Prostate gland (tissue), 2 donors: ENCODE results near the gene SLC16A14. TPM values are rescaled to one million over a fixed set of nuclear protein-coding genes. Genes with fewer than 3 reads are reported as not detected.
"Not testable (repeated sequence)": the region's sequence is repeated elsewhere in the genome, so short reads cannot be mapped to it uniquely, and the experiment has no call there.

ENCODE experiments used
- DNase-seq: peaks from one replicate; pipeline ENCODE4 v3.0.0-alpha.2; 2019; ENCODE audit warnings: low spot score
- H3K27ac ChIP-seq, 2 donors: fragments of 200-600 bp; sonication (generic); 2 replicates each; pipeline ENCODE4 v1.5.1; 2017 to 2019
- H3K27me3 ChIP-seq: fragments of 200-600 bp; sonication (generic); replicated peaks from 2 replicates; pipeline ENCODE4 v1.5.1; 2019; ENCODE audit not compliant: insufficient read depth
- H3K36me3 ChIP-seq, 2 donors: fragments of 200-600 bp; sonication (generic); 1 replicate in 1 of 2; 2 replicates in 1 of 2; pipeline versions ENCODE4 v1.5.1 to v1.8.1; 2017 to 2019
- H3K4me1 ChIP-seq: fragments of 200-600 bp; sonication (generic); replicated peaks from 2 replicates; pipeline ENCODE4 v1.5.1; 2019
- H3K4me3 ChIP-seq, 2 donors: fragments of 200-600 bp; sonication (generic); 2 replicates each; pipeline ENCODE4 v1.5.1; 2017 to 2019
- H3K9me3 ChIP-seq: fragments of 200-600 bp; sonication (generic); 2 replicates; pipeline ENCODE4 v1.5.1; 2017
- POLR2A ChIP-seq: fragments of 450-650 bp; IDR thresholded peaks from one replicate; pipeline ENCODE4 v1.6.1; 2016; ENCODE audit warnings: antibody characterized with exemption, mild to moderate bottlenecking
- POLR2AphosphoS5 ChIP-seq: sonication (generic); formaldehyde crosslinking; IDR thresholded peaks from one replicate; pipeline ENCODE4 v1.6.1; 2017; ENCODE audit warnings: antibody characterized with exemption
- WGBS: methylation state at CpG from one replicate; pipeline ENCODE4 v1.1.5; 2018; 5-methylcytosine and 5-hydroxymethylcytosine counted together
- intact Hi-C: fragments of 100-400 bp; cut with DNase I; formaldehyde crosslinking; loops from one replicate; pipeline ENCODE4 v1.14.2; 2022
- total RNA-seq, 2 donors: library from RNA; depleted of rRNA; stranded (reverse); fragments of >200 nt; gene quantifications; one replicate each; pipeline ENCODE4 v1.1.0, GENCODE V29; 2016
- TF ChIP-seq, protein P1 (sequence below), 4 experiments: fragments of 200-600 bp in 2 of 4; fragments of 450-650 bp in 2 of 4; sonication (generic) in 2 of 4; IDR thresholded peaks; 1 replicate in 3 of 4; 2 replicates in 1 of 4; pipeline ENCODE4 v1.5.1; 2016 to 2019; ENCODE audit warnings: antibody characterized with exemption in 4 of 4, mild to moderate bottlenecking in 2 of 4, moderate library complexity in 2 of 4

SLC16A14 gene, protein sequence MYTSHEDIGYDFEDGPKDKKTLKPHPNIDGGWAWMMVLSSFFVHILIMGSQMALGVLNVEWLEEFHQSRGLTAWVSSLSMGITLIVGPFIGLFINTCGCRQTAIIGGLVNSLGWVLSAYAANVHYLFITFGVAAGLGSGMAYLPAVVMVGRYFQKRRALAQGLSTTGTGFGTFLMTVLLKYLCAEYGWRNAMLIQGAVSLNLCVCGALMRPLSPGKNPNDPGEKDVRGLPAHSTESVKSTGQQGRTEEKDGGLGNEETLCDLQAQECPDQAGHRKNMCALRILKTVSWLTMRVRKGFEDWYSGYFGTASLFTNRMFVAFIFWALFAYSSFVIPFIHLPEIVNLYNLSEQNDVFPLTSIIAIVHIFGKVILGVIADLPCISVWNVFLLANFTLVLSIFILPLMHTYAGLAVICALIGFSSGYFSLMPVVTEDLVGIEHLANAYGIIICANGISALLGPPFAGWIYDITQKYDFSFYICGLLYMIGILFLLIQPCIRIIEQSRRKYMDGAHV
- 10 to 100 TPM in 1 of 2 donors, 1 to 10 TPM in 1; 3.2 to 14.7 TPM for total RNA-seq

DNA sequence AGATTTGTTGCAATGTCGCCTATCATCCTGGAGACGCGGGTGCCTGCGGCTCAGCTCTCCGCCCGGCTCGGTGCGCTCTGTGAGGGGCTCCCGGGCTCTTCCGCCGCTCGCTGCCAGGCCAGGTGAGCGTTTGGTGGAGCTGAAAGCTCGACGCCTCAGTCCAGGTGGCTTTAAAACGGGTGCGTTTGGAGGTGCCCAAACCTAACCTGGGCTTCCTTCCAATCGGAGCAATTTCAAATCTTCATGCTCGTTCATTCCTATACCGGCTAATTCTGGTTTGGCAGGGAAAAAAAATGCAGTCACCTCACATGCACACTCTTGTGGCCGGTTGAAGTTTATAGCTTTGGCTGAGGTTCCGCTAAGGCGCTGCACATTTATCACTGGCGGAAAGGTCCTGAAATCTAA is at the start of gene SLC16A14:
TSS of gene SLC16A14 (minus strand) at position 274 of the 405 bp plus-strand sequence. CDS start 9,572 bp downstream, outside the sequence.
- Histone ChIP-seq H3K27me3 (no peaks in the 10 kb centered on the region), H3K4me3 (peak within 1 kb of the TSS; percentile 47 to 66), H3K36me3 (no peaks in the 10 kb centered on the region), H3K4me1 (no peaks in the 10 kb centered on the region), H3K9me3 (no peaks in the 10 kb centered on the region), H3K27ac (peak within 1 kb of the TSS; percentile 81 to 88)
- WGBS = 1% methylated on average over 24 of the region's 24 CpGs
- TF ChIP-seq POLR2A (no peak), POLR2AphosphoS5 (peak; percentile 84)
- TF ChIP-seq, protein P1, sequence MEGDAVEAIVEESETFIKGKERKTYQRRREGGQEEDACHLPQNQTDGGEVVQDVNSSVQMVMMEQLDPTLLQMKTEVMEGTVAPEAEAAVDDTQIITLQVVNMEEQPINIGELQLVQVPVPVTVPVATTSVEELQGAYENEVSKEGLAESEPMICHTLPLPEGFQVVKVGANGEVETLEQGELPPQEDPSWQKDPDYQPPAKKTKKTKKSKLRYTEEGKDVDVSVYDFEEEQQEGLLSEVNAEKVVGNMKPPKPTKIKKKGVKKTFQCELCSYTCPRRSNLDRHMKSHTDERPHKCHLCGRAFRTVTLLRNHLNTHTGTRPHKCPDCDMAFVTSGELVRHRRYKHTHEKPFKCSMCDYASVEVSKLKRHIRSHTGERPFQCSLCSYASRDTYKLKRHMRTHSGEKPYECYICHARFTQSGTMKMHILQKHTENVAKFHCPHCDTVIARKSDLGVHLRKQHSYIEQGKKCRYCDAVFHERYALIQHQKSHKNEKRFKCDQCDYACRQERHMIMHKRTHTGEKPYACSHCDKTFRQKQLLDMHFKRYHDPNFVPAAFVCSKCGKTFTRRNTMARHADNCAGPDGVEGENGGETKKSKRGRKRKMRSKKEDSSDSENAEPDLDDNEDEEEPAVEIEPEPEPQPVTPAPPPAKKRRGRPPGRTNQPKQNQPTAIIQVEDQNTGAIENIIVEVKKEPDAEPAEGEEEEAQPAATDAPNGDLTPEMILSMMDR (IDR thresholded peaks at IDR 0.05) = peak in 3 of 4 experiments; percentile 18 to 56 (median 35)
- peak; percentile 73 for DNase-seq
- intact Hi-C loops = loop anchor here (5.0 kb wide), 2 partner anchors 56 to 266 kb away; no protein-coding TSS in a partner anchor

DNA sequence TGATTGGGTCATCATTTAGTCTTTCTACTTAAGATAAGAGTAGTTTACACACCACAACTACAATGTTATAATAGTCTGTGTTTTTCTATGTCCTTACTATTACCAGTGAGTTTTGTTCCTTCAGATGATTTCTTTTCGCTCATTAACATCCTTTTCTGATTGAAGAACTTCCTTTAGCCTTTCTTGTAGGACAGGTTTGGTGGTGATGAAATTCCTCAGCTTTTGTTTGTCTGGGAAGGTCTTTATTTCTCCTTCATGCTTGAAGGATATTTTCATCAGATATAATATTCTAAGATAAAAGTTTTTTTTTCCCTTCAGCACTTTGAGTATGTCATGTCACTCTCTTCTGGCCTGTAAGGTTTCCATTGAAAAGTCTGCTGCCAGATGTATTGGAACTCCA is 38.0 kb upstream of the SLC16A14 start:
- H3K4me1 ChIP-seq = no peaks in the 10 kb centered on the region
- no peak overlapping the region for H3K4me3 ChIP-seq
- TF ChIP-seq POLR2A = no peak
- peak; percentile 24 for TF ChIP-seq POLR2AphosphoS5
- TF ChIP-seq, protein P1 (IDR thresholded peaks at IDR 0.05) = no peak
- intact Hi-C loops = no loop called here
- H3K36me3 ChIP-seq = no peaks in the 10 kb centered on the region
- H3K27me3 ChIP-seq = no peaks in the 10 kb centered on the region
- no peaks in the 10 kb centered on the region for H3K9me3 ChIP-seq
- 23% methylated on average over 1 of the region's 1 CpG for WGBS
- H3K27ac ChIP-seq = no peak overlapping the region
- no peak for DNase-seq

DNA sequence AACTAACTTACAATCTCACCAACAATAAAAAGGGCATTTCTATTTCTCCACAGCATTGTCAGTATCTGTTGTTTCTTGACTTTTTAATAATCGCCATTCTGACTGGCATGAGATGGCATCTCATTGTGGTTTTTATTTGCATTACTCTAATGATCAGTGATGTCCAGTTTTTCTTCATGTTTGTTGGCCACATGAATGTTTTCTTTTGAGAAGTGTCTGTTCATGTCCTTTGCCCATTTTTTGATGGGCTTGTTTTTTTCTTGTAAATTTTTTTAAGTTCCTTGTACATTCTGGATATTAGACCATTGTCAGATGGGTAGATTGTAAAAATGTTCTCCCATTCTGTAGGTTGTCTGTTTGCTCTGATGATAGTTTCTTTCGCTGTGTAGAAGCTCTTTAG is 33.2 kb upstream of the SLC16A14 start:
- H3K36me3 ChIP-seq, DNase-seq, H3K27me3 ChIP-seq, H3K9me3 ChIP-seq, H3K27ac ChIP-seq, H3K4me3 ChIP-seq, intact Hi-C loops, H3K4me1 ChIP-seq: not testable (repeated sequence)
- 98% methylated on average over 2 of the region's 2 CpGs for WGBS

DNA sequence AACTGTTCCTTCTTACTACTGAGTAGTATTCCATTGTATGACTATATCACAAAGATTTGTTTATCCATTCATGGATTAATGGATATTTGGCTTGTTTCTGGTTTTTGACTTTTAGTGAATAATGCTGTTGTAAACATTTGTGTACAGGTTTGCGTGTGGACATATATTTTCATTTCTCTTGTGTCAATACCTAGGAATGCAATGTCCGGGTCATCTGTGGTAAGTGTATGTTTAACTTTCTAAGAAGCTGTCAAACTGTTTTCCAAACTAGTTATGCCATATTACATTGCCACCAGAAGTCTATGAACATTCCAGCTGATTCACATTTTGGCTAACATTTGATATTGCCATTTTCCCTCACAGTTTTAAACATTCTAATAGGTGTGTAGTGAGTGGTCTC is 29.1 kb upstream of the SLC16A14 start:
- no peaks in the 10 kb centered on the region for H3K27me3 ChIP-seq
- DNase-seq = no peak
- 0% methylated on average over 2 of the region's 2 CpGs for WGBS
- TF ChIP-seq POLR2A (no peak), POLR2AphosphoS5 (no peak)
- TF ChIP-seq, protein P1 (IDR thresholded peaks at IDR 0.05) = no peak
- H3K9me3 ChIP-seq = no peaks in the 10 kb centered on the region
- no peak overlapping the region for H3K27ac ChIP-seq
- H3K4me3 ChIP-seq = no peak overlapping the region
- no peaks in the 10 kb centered on the region for H3K36me3 ChIP-seq
- H3K4me1 ChIP-seq = no peaks in the 10 kb centered on the region
- intact Hi-C loops = no loop called here

DNA sequence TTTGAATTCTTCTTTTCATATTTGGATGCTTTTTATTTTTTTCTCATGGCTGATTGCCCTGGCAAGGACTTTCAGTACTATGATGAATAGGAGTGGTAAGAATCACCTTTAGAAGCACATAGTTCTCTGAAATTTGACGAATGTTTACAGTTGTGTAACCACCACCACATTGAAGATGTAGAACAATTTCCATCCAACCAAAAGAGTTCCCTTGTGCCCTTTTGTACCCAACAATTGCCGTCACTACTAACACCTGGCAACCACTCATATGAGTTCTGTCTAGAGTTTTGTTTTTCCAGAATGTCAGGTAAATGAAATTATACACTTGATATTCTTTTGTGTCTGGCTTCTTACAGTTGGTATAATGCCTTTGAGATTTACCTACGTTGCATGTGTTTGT is 28.7 kb upstream of the SLC16A14 start:
- Histone ChIP-seq H3K36me3 (no peaks in the 10 kb centered on the region), H3K27me3 (no peaks in the 10 kb centered on the region), H3K9me3 (no peaks in the 10 kb centered on the region), H3K4me3 (no peak overlapping the region), H3K4me1 (no peaks in the 10 kb centered on the region), H3K27ac (no peak overlapping the region)
- DNase-seq = no peak
- TF ChIP-seq POLR2AphosphoS5 = no peak
- TF ChIP-seq, protein P1 (IDR thresholded peaks at IDR 0.05) = no peak
- no peak for TF ChIP-seq POLR2A
- intact Hi-C loops = no loop called here
- 70% methylated on average over 3 of the region's 3 CpGs for WGBS
